Neutrophil (primary cell): ENCODE data around the gene CAMKK2.
A peak's percentile ranks its signal among the peaks of the same experiment; 100 is the strongest.

Experiments
- H3K27ac ChIP-seq: fragments of 200-600 bp; sonication (generic); 2 replicates; pipeline ENCODE4 v1.5.1; 2016; ENCODE audit warnings: mild to moderate bottlenecking, moderate library complexity
- H3K27me3 ChIP-seq: fragments of 200-600 bp; sonication (generic); 2 replicates; pipeline ENCODE4 v1.6.0; 2016; ENCODE audit warnings: mild to moderate bottlenecking
- H3K36me3 ChIP-seq: fragments of 200-600 bp; sonication (generic); 2 replicates; pipeline ENCODE4 v1.5.1; 2017
- H3K4me1 ChIP-seq, 2 experiments: fragments of 200-600 bp in 1 of 2; sonication (generic) in 1 of 2; 1 replicate in 1 of 2; 2 replicates in 1 of 2; pipeline versions ENCODE4 v1.5.1 to v1.6.1; 2013 to 2016; ENCODE audit warnings: low read depth in 1 of 2, low read length in 1 of 2, mild to moderate bottlenecking in 1 of 2, moderate library complexity in 1 of 2; ENCODE audit not compliant: control insufficient read depth in 1 of 2, insufficient read depth in 1 of 2
- H3K4me3 ChIP-seq, 2 experiments: fragments of 200-600 bp in 1 of 2; sonication (generic) in 1 of 2; 1 replicate in 1 of 2; 2 replicates in 1 of 2; pipeline ENCODE4 v1.5.1; 2013 to 2016; ENCODE audit warnings: low read depth in 1 of 2, low read length in 1 of 2, mild to moderate bottlenecking in 1 of 2, moderate library complexity in 1 of 2
- H3K9me3 ChIP-seq: fragments of 200-600 bp; sonication (generic); 2 replicates; pipeline ENCODE4 v1.5.1; 2016
- CTCF ChIP-seq: fragments of 200-600 bp; sonication (generic); IDR thresholded peaks from 2 replicates; pipeline ENCODE4 v1.5.1; 2016; ENCODE audit warnings: antibody characterized with exemption

The CAMKK2 gene

GRCh38 chr12:121296618-121297434 is at the start of gene CAMKK2:
Gene CAMKK2 (minus strand): TSS chr12:121296709. CDS start chr12:121274526, 22,183 bp downstream.
- H3K9me3 ChIP-seq, result no peaks in the 10 kb centered on the region
- H3K27me3 ChIP-seq, result no peaks in the 10 kb centered on the region
- TF ChIP-seq CTCF, result peak; percentile 54
- no peaks in the 10 kb centered on the region for H3K36me3 ChIP-seq
- peaks cover 68 to 78% of the 10 kb centered on the region in 2 experiments for H3K4me1 ChIP-seq
- H3K4me3 ChIP-seq, result peak within 1 kb of the TSS; percentile 93 to 99
- peak within 1 kb of the TSS; percentile 99 for H3K27ac ChIP-seq

DNA sequence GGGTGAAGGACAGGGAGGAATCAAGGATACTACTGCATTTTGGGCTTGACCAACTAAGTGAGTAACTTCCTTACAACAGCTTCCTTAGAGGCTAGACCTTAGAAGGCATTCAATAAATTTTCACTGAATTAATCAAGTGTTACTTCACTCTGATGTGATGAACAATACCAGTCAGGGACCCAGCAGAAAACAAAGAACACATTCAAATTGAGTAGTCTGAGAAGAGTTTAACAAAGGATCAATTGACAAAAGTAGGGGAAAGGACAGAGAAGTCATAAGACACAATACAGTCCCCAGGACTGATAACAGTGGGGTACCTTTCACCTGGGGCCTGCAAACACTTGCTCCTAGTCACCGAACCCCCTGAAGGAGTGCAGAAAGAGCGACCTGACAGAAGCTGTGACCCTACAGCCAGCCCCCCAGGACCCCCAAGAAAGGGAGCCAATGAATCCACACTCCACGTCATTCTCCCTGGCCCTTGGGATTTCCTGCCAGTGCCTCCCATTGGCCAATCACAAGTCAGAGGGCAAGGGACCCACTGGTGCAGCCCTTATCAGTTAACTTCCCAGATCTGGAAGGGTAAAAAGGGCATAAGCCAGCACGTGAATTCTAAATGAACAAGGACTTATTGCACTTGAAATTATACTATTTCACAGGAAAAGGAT is 48.8 kb upstream of the CAMKK2 start:
- no peak overlapping the region for H3K4me3 ChIP-seq
- no peaks in the 10 kb centered on the region for H3K4me1 ChIP-seq
- peaks cover 45% of the 10 kb centered on the region for H3K36me3 ChIP-seq

DNA sequence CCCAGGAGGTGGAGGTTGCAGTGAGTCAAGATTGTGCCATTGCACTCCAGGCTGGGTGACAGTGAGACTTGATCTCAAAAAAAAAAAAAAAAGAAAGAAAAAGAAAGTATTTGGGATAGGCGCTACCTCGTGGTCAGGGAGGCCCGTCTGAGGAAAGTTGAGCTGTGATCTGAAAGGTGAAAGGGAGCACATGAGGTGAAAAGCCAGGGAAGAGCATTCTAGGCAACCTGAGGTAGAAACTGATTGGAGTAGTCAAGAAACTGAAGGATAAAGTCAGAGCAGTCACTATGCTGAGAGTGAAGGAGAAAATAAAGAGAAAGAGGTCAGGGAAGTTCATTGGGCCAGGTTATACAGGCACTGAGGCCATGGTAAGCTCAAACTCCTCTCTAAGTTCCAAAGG is 48.0 kb upstream of the CAMKK2 start:
- H3K9me3 ChIP-seq, result no peaks in the 10 kb centered on the region

More for the DNA sequence above, 48.8 kb upstream of the CAMKK2 start:
- TF ChIP-seq CTCF, result no peak
- no peaks in the 10 kb centered on the region for H3K27me3 ChIP-seq
- H3K9me3 ChIP-seq, result no peaks in the 10 kb centered on the region
- H3K27ac ChIP-seq, result no peak overlapping the region

GRCh38 chr12:121337416-121337815 is 40.9 kb upstream of the CAMKK2 start:
- Histone ChIP-seq H3K36me3 (peaks cover 31% of the 10 kb centered on the region), H3K4me1 (peaks cover 0 to 3% of the 10 kb centered on the region in 2 experiments), H3K27me3 (no peaks in the 10 kb centered on the region), H3K9me3 (no peaks in the 10 kb centered on the region), H3K27ac (no peak overlapping the region), H3K4me3 (no peak overlapping the region)
- TF ChIP-seq CTCF, result no peak

More for the DNA sequence above, 48.0 kb upstream of the CAMKK2 start:
- Histone ChIP-seq H3K4me1 (no peaks in the 10 kb centered on the region), H3K27ac (no peak overlapping the region), H3K4me3 (no peak overlapping the region), H3K27me3 (no peaks in the 10 kb centered on the region), H3K36me3 (peaks cover 45% of the 10 kb centered on the region)
- no peak for TF ChIP-seq CTCF

- Histone ChIP-seq H3K27me3 (no peaks in the 10 kb centered on the region), H3K27ac (no peak overlapping the region), H3K36me3 (peaks cover 43% of the 10 kb centered on the region), H3K4me3 (no peak overlapping the region), H3K9me3 (no peaks in the 10 kb centered on the region), H3K4me1 (peaks cover 0 to 3% of the 10 kb centered on the region in 2 experiments)
- peak; percentile 87 for TF ChIP-seq CTCF
Measured at GRCh38 chr12:121334513-121335343, 38.2 kb upstream of the CAMKK2 start.
